Keratinocyte (primary cell): ENCODE measurements around the gene ADGRG2. TPM values are rescaled to one million over a fixed set of nuclear protein-coding genes. Genes with fewer than 3 reads are reported as not detected.

Experiments used
- DNase-seq: peaks from one replicate; pipeline ENCODE4 v3.0.0-alpha.2; 2011; ENCODE audit warnings: low read depth, missing footprints, low spot score
- FAIRE-seq: peaks from 2 replicates; lab custom pipeline; 2011; peaks lifted over from hg19 to GRCh38; lab: Jason Lieb, UNC
- H2AFZ ChIP-seq: 2 replicates; pipeline ENCODE4 v1.6.0; 2012; ENCODE audit warnings: low read length, control low read depth, inconsistent platforms; ENCODE audit not compliant: control insufficient read depth
- H3K27ac ChIP-seq: 2 replicates; pipeline ENCODE4 v1.5.1; 2011; ENCODE audit warnings: low read length; ENCODE audit not compliant: control insufficient read depth, insufficient read depth
- H3K27me3 ChIP-seq: 3 replicates; pipeline ENCODE4 v1.6.0; 2011; ENCODE audit warnings: low read length; ENCODE audit not compliant: control insufficient read depth, insufficient read depth; ENCODE audit errors: extremely low read depth
- H3K36me3 ChIP-seq, 2 experiments: 2 replicates in 1 of 2; 3 replicates in 1 of 2; pipeline ENCODE4 v1.5.1; 2011; ENCODE audit warnings: low read length in 2 of 2, mild to moderate bottlenecking in 1 of 2; ENCODE audit not compliant: control insufficient read depth in 2 of 2, insufficient read depth in 2 of 2; ENCODE audit errors: extremely low read depth in 1 of 2
- H3K4me1 ChIP-seq: 3 replicates; pipeline ENCODE4 v1.5.1; 2011; ENCODE audit warnings: low read length; ENCODE audit not compliant: control insufficient read depth, insufficient read depth; ENCODE audit errors: extremely low read depth
- H3K4me2 ChIP-seq: 3 replicates; pipeline ENCODE4 v1.6.0; 2011; ENCODE audit warnings: low read depth, low read length; ENCODE audit not compliant: control insufficient read depth, insufficient read depth; ENCODE audit errors: extremely low read depth
- H3K4me3 ChIP-seq, 3 experiments: fragments of 200-600 bp in 1 of 3; sonication (generic) in 1 of 3; 2 replicates in 2 of 3; 3 replicates in 1 of 3; pipeline ENCODE4 v1.5.1; 2011 to 2016; ENCODE audit warnings: low read length in 3 of 3, mild to moderate bottlenecking in 3 of 3, control low read depth in 2 of 3, inconsistent platforms in 1 of 3, low read depth in 1 of 3, mixed read lengths in 1 of 3, mixed run types in 1 of 3, moderate library complexity in 1 of 3; ENCODE audit not compliant: control insufficient read depth in 2 of 3, insufficient read depth in 2 of 3; ENCODE audit errors: extremely low read depth in 1 of 3
- H3K79me2 ChIP-seq: 2 replicates; pipeline ENCODE4 v1.6.0; 2012; ENCODE audit warnings: low read length; ENCODE audit not compliant: control insufficient read depth, insufficient read depth
- H3K9ac ChIP-seq: 3 replicates; pipeline ENCODE4 v1.6.0; 2011; ENCODE audit warnings: low read length; ENCODE audit not compliant: control insufficient read depth, insufficient read depth; ENCODE audit errors: extremely low read depth
- H3K9me1 ChIP-seq: 3 replicates; pipeline ENCODE4 v1.6.0; 2011; ENCODE audit warnings: low read length; ENCODE audit not compliant: control insufficient read depth, insufficient read depth; ENCODE audit errors: extremely low read depth
- H3K9me3 ChIP-seq: 2 replicates; pipeline ENCODE4 v1.5.1; 2012; ENCODE audit warnings: low read depth, low read length; ENCODE audit not compliant: control insufficient read depth
- H4K20me1 ChIP-seq: 3 replicates; pipeline ENCODE4 v1.6.0; 2011; ENCODE audit warnings: low read length; ENCODE audit not compliant: control insufficient read depth, insufficient read depth; ENCODE audit errors: extremely low read depth
- CTCF ChIP-seq, 3 experiments: IDR thresholded peaks in 1 of 3; conservative IDR thresholded peaks in 1 of 3; optimal IDR thresholded peaks in 1 of 3; 2 replicates in 2 of 3; 3 replicates in 1 of 3; pipeline versions ENCODE3 to v1.5.1; 2011; ENCODE audit warnings: low read length in 3 of 3, mild to moderate bottlenecking in 3 of 3, moderate library complexity in 2 of 3, control low read depth in 1 of 3, inconsistent platforms in 1 of 3; ENCODE audit not compliant: insufficient read depth in 2 of 3; ENCODE audit errors: extremely low read depth in 1 of 3
- EZH2 ChIP-seq: IDR thresholded peaks from one replicate; pipeline ENCODE4 v1.6.1; 2012; ENCODE audit warnings: inconsistent platforms, mild to moderate bottlenecking, low read length, moderate library complexity
- dilution Hi-C: fragments of 300-500 bp; cut with MboI; formaldehyde crosslinking; loops from one replicate; pipeline ENCODE4 v1.7.0; 2020; ENCODE audit warnings: low sequenced_read_pairs; ENCODE audit not compliant: extremely low pct_ligation_motif_present
- polyA plus RNA-seq, 5 experiments: library from polyadenylated mRNA; depleted of rRNA in 3 of 5; stranded (reverse) in 3 of 5; stranded (forward) in 1 of 5; unstranded in 1 of 5; fragments of >200 nt; gene quantifications; 1 replicate in 1 of 5; 2 replicates in 3 of 5; 3 replicates in 1 of 5; pipeline versions ENCODE4 v1.2.1 to v1.2.3, GENCODE V29; 2011 to 2012; ENCODE audit warnings: missing spikeins in 2 of 5, low read depth in 1 of 5, low replicate concordance in 1 of 5

The ADGRG2 gene
- polyA plus RNA-seq, 1 donor (not counting 4 experiments of a cell fraction or from before 2014, with no cell fraction given): 0.20 TPM

- Histone ChIP-seq H3K9ac (no peak overlapping the region), H3K4me3 (no peak overlapping the region), H3K4me1 (no peaks in the 10 kb centered on the region), H2AFZ (no peak overlapping the region), H3K36me3 (no peaks in the 10 kb centered on the region), H3K79me2 (no peaks in the 10 kb centered on the region), H4K20me1 (no peaks in the 10 kb centered on the region), H3K4me2 (no peak overlapping the region), H3K27me3 (no peaks in the 10 kb centered on the region), H3K9me3 (no peaks in the 10 kb centered on the region), H3K9me1 (no peaks in the 10 kb centered on the region), H3K27ac (no peak overlapping the region)
- dilution Hi-C loops: no loop called here
- FAIRE-seq (no peak), DNase-seq (no peak)
- no peak for TF ChIP-seq EZH2
- TF ChIP-seq CTCF (optimal IDR thresholded peaks at IDR 0.05 in 1 of 3, IDR thresholded peaks at IDR 0.05 in 1 of 3, conservative IDR thresholded peaks at IDR 0.05 in 1 of 3; ENCODE audit: extremely low read depth in 1 of 3, insufficient read depth in 2 of 3, low read length in 3 of 3): no peak
Observed at GRCh38 chrX:18945483-18945882, 176.8 kb downstream of the ADGRG2 start.

- H3K36me3 ChIP-seq: no peaks in the 10 kb centered on the region
- dilution Hi-C loops: no loop called here
- no peak overlapping the region for H3K4me2 ChIP-seq
- no peaks in the 10 kb centered on the region for H4K20me1 ChIP-seq
- H2AFZ ChIP-seq: no peak overlapping the region
- H3K4me3 ChIP-seq: no peak overlapping the region
- TF ChIP-seq EZH2: no peak
- H3K9me3 ChIP-seq: no peaks in the 10 kb centered on the region
- H3K9ac ChIP-seq: no peak overlapping the region
- H3K27me3 ChIP-seq: no peaks in the 10 kb centered on the region
- H3K4me1 ChIP-seq: no peaks in the 10 kb centered on the region
- FAIRE-seq (no peak), DNase-seq (no peak)
- no peaks in the 10 kb centered on the region for H3K79me2 ChIP-seq
- H3K9me1 ChIP-seq: no peaks in the 10 kb centered on the region
- H3K27ac ChIP-seq: no peak overlapping the region
Observed at GRCh38 chrX:18944482-18944881, 177.8 kb downstream of the ADGRG2 start.

GRCh38 chrX:18941896-18942295, 180.4 kb downstream of the ADGRG2 start:
- no peak overlapping the region for H3K27ac ChIP-seq
- H3K4me2 ChIP-seq: no peak overlapping the region
- dilution Hi-C loops: no loop called here
- no peak overlapping the region for H3K9ac ChIP-seq
- no peaks in the 10 kb centered on the region for H3K9me1 ChIP-seq
- no peaks in the 10 kb centered on the region for H3K4me1 ChIP-seq
- no peaks in the 10 kb centered on the region for H4K20me1 ChIP-seq
- no peak for FAIRE-seq
- H3K9me3 ChIP-seq: no peaks in the 10 kb centered on the region
- no peak overlapping the region for H3K4me3 ChIP-seq
- no peak for DNase-seq
- H3K36me3 ChIP-seq: no peaks in the 10 kb centered on the region
- H3K27me3 ChIP-seq: no peaks in the 10 kb centered on the region
- H2AFZ ChIP-seq: no peak overlapping the region
- TF ChIP-seq CTCF (optimal IDR thresholded peaks at IDR 0.05 in 1 of 3, IDR thresholded peaks at IDR 0.05 in 1 of 3, conservative IDR thresholded peaks at IDR 0.05 in 1 of 3; ENCODE audit: extremely low read depth in 1 of 3, insufficient read depth in 2 of 3, low read length in 3 of 3): no peak
- no peak for TF ChIP-seq EZH2
- H3K79me2 ChIP-seq: no peaks in the 10 kb centered on the region
